ENCODE data around the gene CACNB1. TPM values are rescaled to one million over a fixed set of nuclear protein-coding genes. Genes with fewer than 3 reads are reported as not detected.

The CACNB1 gene
- polyA plus RNA-seq, 1 donor from 2014 or later, result 18.9 TPM

- Histone ChIP-seq H3K79me2 (replicated peaks; ENCODE audit: insufficient read depth, low read length) (no peaks in the 10 kb centered on the region), H3K9ac (ENCODE audit: low read length) (no peak overlapping the region), H3K27me3 (ENCODE audit: insufficient read depth, low read depth, low read length) (no peaks in the 10 kb centered on the region), H2AFZ (ENCODE audit: low read depth, low read length) (no peak overlapping the region), H3K9me2 (ENCODE audit: insufficient read depth, low read length) (no peaks in the 10 kb centered on the region), H3F3A (ENCODE audit: insufficient read depth, low read length, poor library complexity, severe bottlenecking) (no peaks in the 10 kb centered on the region), H3K27ac (ENCODE audit: low read length) (no peak overlapping the region), H3K36me3 (ENCODE audit: insufficient read depth, low read length) (no peaks in the 10 kb centered on the region), H3K4me3 (ENCODE audit: low read length) (no peak overlapping the region), H3K4me2 (ENCODE audit: low read length) (no peak overlapping the region), H4K20me1 (ENCODE audit: insufficient read depth) (no peaks in the 10 kb centered on the region), H3K9me3 (ENCODE audit: low read length) (no peaks in the 10 kb centered on the region)
- no peak for TF ChIP-seq CTCF (IDR thresholded peaks at IDR 0.05; ENCODE audit: poor library complexity, severe bottlenecking)
- TF ChIP-seq SMC3 (conservative IDR thresholded peaks at IDR 0.05; ENCODE audit: poor library complexity), result no peak
- TF ChIP-seq RAD21 (conservative IDR thresholded peaks at IDR 0.05), result no peak
- no peak for TF ChIP-seq TAF1 (IDR thresholded peaks at IDR 0.05; ENCODE audit: low read depth)
- no peak for TF ChIP-seq EZH2 (IDR thresholded peaks at IDR 0.05; ENCODE audit: borderline replicate concordance, insufficient read depth, low read length, poor library complexity, severe bottlenecking)
- no peak for TF ChIP-seq REST (IDR thresholded peaks at IDR 0.05; ENCODE audit: borderline replicate concordance)
- TF ChIP-seq POLR2AphosphoS5 (IDR thresholded peaks at IDR 0.05), result no peak
- no peak for TF ChIP-seq EP300 (conservative IDR thresholded peaks at IDR 0.05; ENCODE audit: poor library complexity, severe bottlenecking)
- no peak for TF ChIP-seq MXI1 (conservative IDR thresholded peaks at IDR 0.05; ENCODE audit: poor library complexity, severe bottlenecking)
Observed at GRCh38 chr17:39139561-39139960, 57.9 kb downstream of the CACNB1 start.

GRCh38 chr17:39139161-39139511 lies 58.3 kb downstream of the CACNB1 start:
- Histone ChIP-seq H3K4me2 (ENCODE audit: low read length) (no peak overlapping the region), H3K9ac (ENCODE audit: low read length) (no peak overlapping the region), H3K27ac (ENCODE audit: low read length) (no peak overlapping the region), H3K27me3 (ENCODE audit: insufficient read depth, low read depth, low read length) (no peaks in the 10 kb centered on the region), H3K79me2 (replicated peaks; ENCODE audit: insufficient read depth, low read length) (no peaks in the 10 kb centered on the region), H4K20me1 (ENCODE audit: insufficient read depth) (no peaks in the 10 kb centered on the region), H3K4me3 (ENCODE audit: low read length) (no peak overlapping the region), H3K36me3 (ENCODE audit: insufficient read depth, low read length) (no peaks in the 10 kb centered on the region), H3K9me2 (ENCODE audit: insufficient read depth, low read length) (no peaks in the 10 kb centered on the region), H3F3A (ENCODE audit: insufficient read depth, low read length, poor library complexity, severe bottlenecking) (no peaks in the 10 kb centered on the region), H3K9me3 (ENCODE audit: low read length) (no peaks in the 10 kb centered on the region), H2AFZ (ENCODE audit: low read depth, low read length) (no peak overlapping the region)
- TF ChIP-seq RAD21 (conservative IDR thresholded peaks at IDR 0.05) (no peak), EZH2 (IDR thresholded peaks at IDR 0.05; ENCODE audit: borderline replicate concordance, insufficient read depth, low read length, poor library complexity, severe bottlenecking) (no peak), SMC3 (conservative IDR thresholded peaks at IDR 0.05; ENCODE audit: poor library complexity) (no peak), CTCF (IDR thresholded peaks at IDR 0.05; ENCODE audit: poor library complexity, severe bottlenecking) (no peak), EP300 (conservative IDR thresholded peaks at IDR 0.05; ENCODE audit: poor library complexity, severe bottlenecking) (no peak), REST (IDR thresholded peaks at IDR 0.05; ENCODE audit: borderline replicate concordance) (no peak), TAF1 (IDR thresholded peaks at IDR 0.05; ENCODE audit: low read depth) (no peak), POLR2AphosphoS5 (IDR thresholded peaks at IDR 0.05) (no peak)
